BLaER1 treated with 17β-estradiol and CSF1 and Interleukin-3, amounts not matched to agents 10 nM and 100 nM (cell line): ENCODE results near the gene PDZRN4.

Experiments used
- H3K27ac ChIP-seq, 11 experiments: shearing (Covaris generic); formaldehyde crosslinking; 2 replicates each; pipeline ENCODE4 v1.8.1; 2022
- H3K27me3 ChIP-seq, 11 experiments: shearing (Covaris generic); formaldehyde crosslinking; 2 replicates each; pipeline ENCODE4 v1.8.1; 2022
- H3K36me3 ChIP-seq, 11 experiments: shearing (Covaris generic); formaldehyde crosslinking; 2 replicates each; pipeline ENCODE4 v1.8.1; 2022
- H3K4me1 ChIP-seq, 10 experiments: shearing (Covaris generic); formaldehyde crosslinking; 2 replicates each; pipeline ENCODE4 v1.8.1; 2022
- H3K4me2 ChIP-seq, 11 experiments: shearing (Covaris generic); formaldehyde crosslinking; 2 replicates each; pipeline ENCODE4 v1.8.1; 2022
- H3K4me3 ChIP-seq, 10 experiments: shearing (Covaris generic); formaldehyde crosslinking; 2 replicates each; pipeline ENCODE4 v1.8.1; 2022
- H3K9ac ChIP-seq, 11 experiments: shearing (Covaris generic); formaldehyde crosslinking; 2 replicates each; pipeline ENCODE4 v1.8.1; 2022
- H3K9me3 ChIP-seq, 11 experiments: shearing (Covaris generic); formaldehyde crosslinking; replicated peaks in 1 of 11; 2 replicates each; pipeline ENCODE4 v1.8.1; 2022
- H4K20me1 ChIP-seq, 11 experiments: shearing (Covaris generic); formaldehyde crosslinking; 2 replicates each; pipeline ENCODE4 v1.8.1; 2022
- Cebpa-rat ChIP-seq, 11 experiments: shearing (Covaris generic); IDR thresholded peaks; 2 replicates each; pipeline ENCODE4 v1.8.1; 2022

Gene PDZRN4

DNA sequence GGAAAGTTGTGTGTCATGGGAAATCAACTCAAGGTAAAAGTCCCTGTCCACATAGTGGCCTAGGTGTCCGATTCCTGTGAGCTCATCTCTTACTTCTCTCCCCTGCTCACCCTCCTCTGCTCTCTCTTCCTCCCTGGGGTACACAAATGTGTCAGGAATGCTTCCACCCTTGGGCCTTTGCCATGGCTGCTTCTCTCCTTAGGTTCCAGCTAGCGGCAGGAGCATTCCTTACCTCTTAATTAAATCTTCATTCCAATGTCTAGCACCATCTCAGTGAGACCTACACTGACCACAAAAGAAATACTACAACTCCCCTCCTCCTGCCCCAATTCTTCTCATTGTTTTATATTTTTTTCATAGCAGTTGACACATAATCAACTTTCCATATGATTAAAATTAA is 298.6 kb downstream of the PDZRN4 start:
- no peak overlapping the region for H3K4me3 ChIP-seq
- no peaks in the 10 kb centered on the region for H3K9me3 ChIP-seq
- no peak overlapping the region for H3K4me2 ChIP-seq
- H3K36me3 ChIP-seq, result no peaks in the 10 kb centered on the region
- no peaks in the 10 kb centered on the region for H3K27me3 ChIP-seq
- no peaks in the 10 kb centered on the region for H3K4me1 ChIP-seq
- H4K20me1 ChIP-seq, result no peaks in the 10 kb centered on the region
- H3K27ac ChIP-seq, result no peak overlapping the region
- no peak for TF ChIP-seq Cebpa-rat (IDR thresholded peaks at IDR 0.05)
- H3K9ac ChIP-seq, result no peak overlapping the region

DNA sequence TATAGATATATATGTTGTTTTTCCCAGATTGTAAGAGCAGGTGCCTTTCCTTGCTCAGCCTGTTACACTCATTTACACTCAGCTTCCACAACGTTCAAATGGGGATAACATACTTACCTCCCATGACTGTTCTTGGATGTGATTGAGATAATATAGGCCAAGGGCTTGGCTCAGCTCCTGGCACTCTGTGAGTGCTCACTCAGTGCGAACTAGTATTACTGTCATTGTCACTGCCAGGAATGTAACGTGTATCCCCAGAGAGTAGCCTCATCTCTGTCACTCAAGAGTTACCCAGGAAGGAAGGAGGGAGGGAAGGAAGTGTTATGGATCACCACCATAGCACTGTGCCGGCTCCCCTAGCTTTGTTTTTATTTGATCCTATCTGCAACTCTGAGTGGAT is 307.9 kb downstream of the PDZRN4 start:
- Histone ChIP-seq H3K27me3 (no peaks in the 10 kb centered on the region), H4K20me1 (no peaks in the 10 kb centered on the region), H3K9ac (no peak overlapping the region), H3K4me3 (no peak overlapping the region), H3K9me3 (no peaks in the 10 kb centered on the region), H3K27ac (no peak overlapping the region), H3K36me3 (no peaks in the 10 kb centered on the region), H3K4me1 (peaks cover 0 to 9% (median 5%) of the 10 kb centered on the region in 10 experiments; a peak in 7 of 20 replicates), H3K4me2 (peak overlapping the region in 7 of 11 experiments; percentile 1 to 34 (median 11); a peak in 7 of 22 replicates)
- TF ChIP-seq Cebpa-rat (IDR thresholded peaks at IDR 0.05), result no peak

DNA sequence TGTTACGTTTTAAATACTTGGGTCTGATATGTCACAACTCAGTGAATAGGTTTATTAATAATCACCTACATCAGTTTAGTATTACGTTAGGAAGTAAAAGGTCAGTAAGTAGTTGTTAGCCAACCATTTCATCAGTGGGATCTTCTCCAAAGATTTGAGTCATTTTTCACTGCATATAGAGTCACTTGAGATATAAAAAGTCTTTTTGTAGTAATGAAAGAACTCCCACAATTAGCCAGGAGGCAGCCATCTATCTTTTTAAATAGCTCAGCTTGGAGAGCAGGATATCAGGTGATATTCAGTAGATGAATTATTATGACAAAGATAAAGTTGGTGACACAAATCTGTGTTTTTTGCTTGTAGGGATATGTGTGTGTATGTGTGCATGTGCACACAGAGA is 309.3 kb downstream of the PDZRN4 start:
- Histone ChIP-seq H3K27me3 (no peaks in the 10 kb centered on the region), H4K20me1 (no peaks in the 10 kb centered on the region), H3K27ac (no peak overlapping the region), H3K4me2 (no peak overlapping the region), H3K9me3 (no peaks in the 10 kb centered on the region), H3K36me3 (no peaks in the 10 kb centered on the region), H3K4me1 (peaks cover 0 to 9% (median 5%) of the 10 kb centered on the region in 10 experiments; a peak in 7 of 20 replicates), H3K4me3 (no peak overlapping the region), H3K9ac (no peak overlapping the region)
- TF ChIP-seq Cebpa-rat (IDR thresholded peaks at IDR 0.05), result no peak

DNA sequence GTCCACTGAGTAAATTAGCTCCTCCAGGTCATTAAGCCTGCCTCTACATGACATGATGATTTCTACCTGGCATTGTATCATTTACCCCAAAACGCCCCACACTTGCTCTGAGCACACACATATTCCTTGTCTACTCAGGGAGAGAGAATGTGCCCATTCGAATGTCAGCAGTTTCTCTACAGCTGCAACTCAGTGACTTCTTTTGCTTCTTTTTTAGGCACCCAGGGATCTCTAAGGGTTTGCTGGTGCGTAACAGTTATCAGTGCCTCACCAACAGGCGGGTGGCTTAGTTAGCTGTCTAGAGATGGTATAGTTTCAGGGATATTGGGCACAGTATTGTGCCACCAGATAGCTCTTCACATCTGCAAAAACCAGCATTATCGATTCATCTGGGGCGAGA is 316.9 kb downstream of the PDZRN4 start:
- H3K4me1 ChIP-seq, result no peaks in the 10 kb centered on the region
- no peaks in the 10 kb centered on the region for H4K20me1 ChIP-seq
- TF ChIP-seq Cebpa-rat (IDR thresholded peaks at IDR 0.05), result no peak
- no peak overlapping the region for H3K4me3 ChIP-seq
- H3K9ac ChIP-seq, result no peak overlapping the region
- no peaks in the 10 kb centered on the region for H3K36me3 ChIP-seq
- no peak overlapping the region for H3K4me2 ChIP-seq
- H3K27me3 ChIP-seq, result no peaks in the 10 kb centered on the region
- no peaks in the 10 kb centered on the region for H3K9me3 ChIP-seq
- H3K27ac ChIP-seq, result no peak overlapping the region

DNA sequence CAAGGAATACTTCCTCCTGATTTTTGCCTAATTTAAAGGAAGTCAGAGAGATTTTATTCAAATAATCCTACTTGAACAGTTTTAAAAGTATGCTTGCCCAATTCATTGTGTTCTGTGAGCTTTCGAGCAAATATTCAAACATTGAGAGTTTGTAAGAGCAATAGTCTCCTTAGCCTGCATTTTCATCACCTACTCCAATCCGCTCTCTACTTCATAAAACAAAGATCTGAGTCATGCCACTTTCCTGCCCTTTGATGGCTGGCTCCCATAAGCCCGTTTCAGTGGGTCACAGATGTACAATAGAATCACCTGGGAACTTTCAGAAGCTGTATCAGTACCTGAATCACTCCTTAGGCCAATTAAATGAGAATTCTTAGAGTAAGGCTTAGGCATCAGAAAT is 319.2 kb downstream of the PDZRN4 start:
- no peak for TF ChIP-seq Cebpa-rat (IDR thresholded peaks at IDR 0.05)
- Histone ChIP-seq H3K4me1 (peaks cover 0 to 3% (median 0%) of the 10 kb centered on the region in 10 experiments; a peak in 2 of 20 replicates), H4K20me1 (no peaks in the 10 kb centered on the region), H3K9me3 (no peaks in the 10 kb centered on the region), H3K27ac (no peak overlapping the region), H3K36me3 (no peaks in the 10 kb centered on the region), H3K4me3 (no peak overlapping the region), H3K9ac (no peak overlapping the region), H3K4me2 (no peak overlapping the region), H3K27me3 (no peaks in the 10 kb centered on the region)

DNA sequence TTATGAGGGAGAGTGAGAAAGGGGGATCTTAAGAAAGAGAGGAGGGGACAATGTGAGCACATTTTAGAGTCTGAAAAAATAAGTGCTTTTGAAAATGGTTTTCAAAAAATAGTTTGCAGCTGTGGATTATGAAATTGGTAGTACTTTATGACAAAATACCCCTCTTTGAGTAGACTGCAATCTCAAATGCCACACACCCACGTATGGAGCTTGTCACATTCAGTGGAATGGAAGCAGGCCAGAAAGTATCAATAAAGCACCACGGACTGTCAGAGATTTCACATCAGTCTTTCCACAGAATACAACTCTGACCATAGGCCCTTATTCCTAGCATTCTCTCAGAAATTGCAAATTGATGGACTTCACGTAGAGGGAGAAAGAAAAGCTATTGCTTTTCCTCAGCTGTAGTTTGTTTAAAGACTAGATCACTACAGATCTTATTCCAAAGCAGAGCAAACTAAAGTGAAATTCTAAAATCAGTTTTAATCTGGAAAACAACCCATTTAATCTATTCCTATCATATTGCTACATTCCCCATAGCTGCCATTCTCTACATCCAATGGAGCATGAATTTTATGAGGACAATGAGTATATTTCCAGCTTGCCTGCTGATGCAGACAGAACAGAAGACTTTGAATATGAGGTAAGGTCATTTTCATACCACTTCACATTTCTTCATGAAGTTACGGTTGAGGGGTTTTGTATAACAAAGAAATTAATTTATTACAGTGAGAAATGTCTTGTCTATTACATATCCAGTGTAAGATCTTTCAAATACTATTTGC is 321.3 kb downstream of the PDZRN4 start:
- peaks cover 0 to 25% (median 0%) of the 10 kb centered on the region in 10 experiments; a peak in 6 of 20 replicates for H3K4me1 ChIP-seq

DNA sequence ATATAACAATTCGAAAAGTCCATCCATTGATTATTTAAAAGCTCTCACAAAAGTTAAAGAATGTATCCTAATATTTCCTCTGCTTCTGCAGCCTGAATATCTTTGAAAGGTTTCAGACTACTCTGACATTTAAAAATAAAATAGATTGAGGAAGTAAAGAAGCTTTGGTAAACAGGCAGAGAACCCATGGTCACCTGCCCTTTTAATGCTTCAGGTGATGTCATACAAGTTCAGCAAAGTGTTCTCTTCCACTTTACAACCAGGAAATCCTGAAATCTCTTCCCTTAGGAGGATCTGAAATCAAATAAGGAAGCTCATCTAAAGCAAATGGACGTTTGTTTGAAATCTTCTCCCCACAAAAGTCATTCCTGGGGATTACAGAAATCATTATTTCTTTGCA is 322.4 kb downstream of the PDZRN4 start:
- Histone ChIP-seq H3K9me3 (no peaks in the 10 kb centered on the region), H3K27me3 (no peaks in the 10 kb centered on the region), H3K27ac (no peak overlapping the region), H3K9ac (no peak overlapping the region), H3K4me1 (peaks cover 0 to 27% (median 0%) of the 10 kb centered on the region in 10 experiments; a peak in 6 of 20 replicates), H3K4me3 (no peak overlapping the region), H4K20me1 (no peaks in the 10 kb centered on the region), H3K4me2 (no peak overlapping the region), H3K36me3 (no peaks in the 10 kb centered on the region)
- TF ChIP-seq Cebpa-rat (IDR thresholded peaks at IDR 0.05), result no peak

More for the DNA sequence above, 321.3 kb downstream of the PDZRN4 start:
- H3K9me3 ChIP-seq, result no peaks in the 10 kb centered on the region
- no peaks in the 10 kb centered on the region for H3K27me3 ChIP-seq
- TF ChIP-seq Cebpa-rat (IDR thresholded peaks at IDR 0.05), result no peak
- no peaks in the 10 kb centered on the region for H3K36me3 ChIP-seq
- H3K4me3 ChIP-seq, result no peak overlapping the region
- H4K20me1 ChIP-seq, result no peaks in the 10 kb centered on the region
- H3K9ac ChIP-seq, result no peak overlapping the region
- H3K27ac ChIP-seq, result no peak overlapping the region
- H3K4me2 ChIP-seq, result no peak overlapping the region

DNA sequence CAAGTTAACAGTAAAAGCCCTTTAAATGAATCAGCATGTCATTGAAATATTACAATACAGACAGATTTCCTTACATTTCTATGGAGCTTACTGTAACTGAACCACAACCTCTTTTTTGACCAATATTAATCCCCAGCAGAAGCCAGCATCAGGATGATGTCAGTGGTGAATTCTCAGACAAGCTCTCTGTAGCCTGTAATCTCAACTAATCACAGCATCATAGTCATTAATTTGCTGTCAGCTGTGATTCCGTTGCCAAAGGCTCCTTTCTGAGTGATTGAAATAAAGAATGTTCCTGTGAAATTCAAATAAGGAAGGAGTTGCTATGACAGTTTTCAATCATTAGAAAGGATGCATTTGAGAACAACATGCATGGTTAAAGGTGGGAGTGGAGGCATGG is 323.1 kb downstream of the PDZRN4 start:
- H3K27ac ChIP-seq, result no peak overlapping the region
- no peak overlapping the region for H3K9ac ChIP-seq
- no peak overlapping the region for H3K4me2 ChIP-seq
- no peaks in the 10 kb centered on the region for H3K27me3 ChIP-seq
- H3K4me1 ChIP-seq, result peaks cover 0 to 27% (median 0%) of the 10 kb centered on the region in 10 experiments; a peak in 6 of 20 replicates
- H3K4me3 ChIP-seq, result no peak overlapping the region
- no peaks in the 10 kb centered on the region for H3K36me3 ChIP-seq
- TF ChIP-seq Cebpa-rat (IDR thresholded peaks at IDR 0.05), result no peak
- H3K9me3 ChIP-seq, result no peaks in the 10 kb centered on the region
- no peaks in the 10 kb centered on the region for H4K20me1 ChIP-seq

DNA sequence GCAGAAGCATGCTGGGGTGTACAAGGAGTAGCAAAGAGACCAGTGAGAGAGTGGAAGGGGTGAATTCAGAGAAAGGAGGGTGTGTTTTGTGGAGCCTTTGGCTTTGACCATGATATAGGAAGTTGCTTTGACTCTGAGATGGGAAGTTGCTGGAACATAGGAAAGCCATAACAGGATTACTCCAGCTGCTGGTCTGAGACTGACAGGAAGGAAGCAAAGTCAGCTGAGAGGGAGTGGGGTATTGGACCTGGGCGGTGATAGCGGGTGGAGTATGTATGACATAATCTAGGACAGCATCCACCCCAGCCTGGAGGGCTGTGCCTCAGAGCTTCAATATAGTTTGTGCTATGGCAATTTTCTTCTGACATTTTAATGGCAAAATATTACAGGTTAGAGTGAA is 324.4 kb downstream of the PDZRN4 start:
- Histone ChIP-seq H3K4me2 (peak overlapping the region in 3 of 11 experiments; percentile 27 to 47 (median 38); a peak in 5 of 22 replicates), H3K9me3 (no peaks in the 10 kb centered on the region), H3K4me1 (peaks cover 0 to 27% (median 0%) of the 10 kb centered on the region in 10 experiments; a peak in 6 of 20 replicates), H3K27ac (no peak overlapping the region), H3K27me3 (no peaks in the 10 kb centered on the region), H3K9ac (no peak overlapping the region), H3K4me3 (no peak overlapping the region), H4K20me1 (no peaks in the 10 kb centered on the region), H3K36me3 (no peaks in the 10 kb centered on the region)
- TF ChIP-seq Cebpa-rat (IDR thresholded peaks at IDR 0.05), result no peak
